D721Med (cell line): ENCODE results near the gene S100A14.

Experiments
- DNase-seq: peaks from one replicate; pipeline ENCODE4 v3.0.0; 2011; ENCODE audit warnings: low spot score; ENCODE audit not compliant: insufficient read length
- FAIRE-seq: peaks from 2 replicates; lab custom pipeline; 2011; peaks lifted over from hg19 to GRCh38; lab: Jason Lieb, UNC
- TF ChIP-seq, protein P1 (sequence below): IDR thresholded peaks from 2 replicates; pipeline ENCODE4 v1.5.1; 2012; ENCODE audit warnings: mild to moderate bottlenecking, control low read depth; ENCODE audit not compliant: insufficient read depth; ENCODE audit errors: missing control alignments

The S100A14 gene

DNA sequence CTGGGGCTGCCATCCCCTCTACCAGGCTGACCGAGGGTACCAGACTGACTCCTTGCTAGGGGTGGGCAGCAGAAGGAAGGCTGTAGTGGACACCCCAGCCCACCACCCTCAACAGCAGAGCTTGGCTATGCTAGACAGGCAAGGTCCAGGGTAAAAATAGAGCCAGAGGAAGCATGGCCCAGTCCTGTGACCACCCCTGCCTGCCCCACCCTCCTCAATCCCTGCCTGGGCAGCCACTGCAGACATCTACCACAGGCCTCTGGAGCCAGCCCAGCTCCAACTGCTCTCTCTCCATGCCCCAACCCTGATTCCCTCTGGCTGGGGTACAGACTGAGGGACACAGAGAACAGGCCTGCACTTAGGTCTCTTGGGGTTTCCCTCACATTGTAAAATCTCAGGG is 13.8 kb upstream of the S100A14 start:
- no peak for FAIRE-seq
- TF ChIP-seq, protein P1, sequence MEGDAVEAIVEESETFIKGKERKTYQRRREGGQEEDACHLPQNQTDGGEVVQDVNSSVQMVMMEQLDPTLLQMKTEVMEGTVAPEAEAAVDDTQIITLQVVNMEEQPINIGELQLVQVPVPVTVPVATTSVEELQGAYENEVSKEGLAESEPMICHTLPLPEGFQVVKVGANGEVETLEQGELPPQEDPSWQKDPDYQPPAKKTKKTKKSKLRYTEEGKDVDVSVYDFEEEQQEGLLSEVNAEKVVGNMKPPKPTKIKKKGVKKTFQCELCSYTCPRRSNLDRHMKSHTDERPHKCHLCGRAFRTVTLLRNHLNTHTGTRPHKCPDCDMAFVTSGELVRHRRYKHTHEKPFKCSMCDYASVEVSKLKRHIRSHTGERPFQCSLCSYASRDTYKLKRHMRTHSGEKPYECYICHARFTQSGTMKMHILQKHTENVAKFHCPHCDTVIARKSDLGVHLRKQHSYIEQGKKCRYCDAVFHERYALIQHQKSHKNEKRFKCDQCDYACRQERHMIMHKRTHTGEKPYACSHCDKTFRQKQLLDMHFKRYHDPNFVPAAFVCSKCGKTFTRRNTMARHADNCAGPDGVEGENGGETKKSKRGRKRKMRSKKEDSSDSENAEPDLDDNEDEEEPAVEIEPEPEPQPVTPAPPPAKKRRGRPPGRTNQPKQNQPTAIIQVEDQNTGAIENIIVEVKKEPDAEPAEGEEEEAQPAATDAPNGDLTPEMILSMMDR = no peak
- DNase-seq = no peak

DNA sequence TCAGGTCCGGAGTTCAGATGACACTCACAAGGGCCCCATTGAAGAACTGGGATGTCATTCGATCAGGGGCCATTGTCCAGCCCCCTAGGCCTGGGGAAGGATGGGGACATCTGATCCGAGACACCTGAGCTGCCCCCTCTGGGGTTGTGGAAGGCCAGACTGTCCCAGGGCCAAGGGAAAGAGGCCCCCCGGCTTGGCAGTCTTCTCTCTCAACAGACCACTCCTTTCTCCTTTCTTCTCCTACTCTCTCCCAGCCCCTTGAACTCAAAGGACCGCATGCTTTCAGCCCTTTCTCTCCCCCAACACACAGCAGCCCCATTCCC is 13.2 kb upstream of the S100A14 start:
- FAIRE-seq = no peak
- DNase-seq = no peak
- TF ChIP-seq, protein P1 = no peak

DNA sequence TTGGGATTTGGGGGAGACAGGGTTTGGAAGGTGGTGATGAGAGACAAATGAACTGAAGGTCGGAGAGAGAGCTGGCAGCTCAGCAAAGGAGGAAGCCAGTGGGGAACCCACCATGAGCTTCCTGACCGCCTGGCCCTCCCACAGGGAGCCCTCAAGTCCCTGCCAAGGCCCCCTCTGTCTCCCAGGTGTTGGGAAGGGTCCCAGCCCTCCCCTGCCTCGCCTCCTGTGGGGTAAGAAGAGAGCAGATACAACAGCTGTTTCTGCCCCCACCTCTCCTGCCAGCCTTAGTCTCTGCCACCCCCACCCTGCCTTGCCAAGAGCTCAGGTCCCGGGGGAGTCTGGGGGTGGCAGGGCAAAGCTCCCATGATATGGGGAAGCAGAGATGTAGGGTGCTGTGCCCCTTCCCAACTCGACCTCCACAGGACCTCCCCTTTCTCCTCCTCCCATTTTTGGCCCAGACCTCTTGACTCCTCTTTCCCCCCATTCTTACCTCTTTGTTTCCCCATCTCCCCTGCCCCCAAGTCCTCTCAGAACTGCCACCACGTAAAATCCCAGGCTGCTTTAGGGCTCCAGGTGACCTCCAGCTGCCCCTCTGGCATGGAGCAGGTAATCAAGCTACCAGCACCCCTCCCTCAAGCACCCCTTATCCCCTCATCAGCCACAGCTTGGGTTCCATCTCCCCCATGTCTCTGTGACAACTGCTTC is 12.7 kb upstream of the S100A14 start:
- FAIRE-seq = no peak
- DNase-seq = no peak
- TF ChIP-seq, protein P1 = no peak

DNA sequence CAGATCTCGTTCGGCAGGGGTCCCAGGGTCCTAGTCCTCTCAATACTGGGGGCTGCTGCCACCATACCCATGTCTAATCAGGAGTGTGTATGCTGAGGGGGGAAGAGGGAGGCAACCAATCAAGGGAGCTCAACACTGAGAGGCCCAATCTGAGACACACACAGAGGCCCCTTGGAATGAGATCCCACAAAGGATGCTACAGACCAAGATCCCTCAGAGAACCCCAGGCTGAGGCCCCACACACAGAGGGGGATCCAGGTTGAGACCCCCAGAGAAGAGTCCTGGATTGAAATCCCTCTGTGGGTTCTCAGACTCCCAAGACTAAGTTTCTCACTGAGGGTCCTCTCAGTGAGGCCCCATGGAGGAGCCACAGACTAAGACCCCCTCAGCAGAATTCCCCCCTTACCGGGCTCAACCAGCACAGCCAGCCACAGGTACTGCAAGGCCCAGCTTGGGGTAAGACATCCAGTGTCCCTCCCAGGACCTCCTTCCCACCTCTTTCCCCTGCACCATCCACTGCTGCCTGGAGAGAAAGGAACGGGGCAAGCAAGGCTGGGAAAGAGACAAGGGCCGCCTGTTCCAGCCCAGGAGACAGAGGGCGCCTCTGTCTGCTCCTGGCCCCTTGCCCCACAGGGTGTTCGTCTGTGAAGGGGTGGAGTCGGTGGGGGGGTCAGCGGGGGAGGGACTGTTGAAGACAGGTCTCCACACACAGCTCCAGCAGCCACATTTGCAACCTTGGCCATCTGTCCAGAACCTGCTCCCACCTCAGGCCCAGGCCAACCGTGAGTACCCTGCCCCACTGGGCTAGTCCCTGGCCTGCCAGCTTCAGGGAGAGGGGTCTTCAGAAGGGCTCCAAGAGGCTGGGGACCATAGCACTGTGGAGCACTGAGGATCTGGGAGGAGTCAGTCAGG is 11.8 kb upstream of the S100A14 start, which contains the start of gene S100A1:
TSS of gene S100A1 (plus strand) at position 720 of the 912 bp plus-strand sequence. CDS start 2,088 bp downstream, outside the sequence.
- FAIRE-seq (no peak), DNase-seq (no peak)
- TF ChIP-seq, protein P1 = no peak

DNA sequence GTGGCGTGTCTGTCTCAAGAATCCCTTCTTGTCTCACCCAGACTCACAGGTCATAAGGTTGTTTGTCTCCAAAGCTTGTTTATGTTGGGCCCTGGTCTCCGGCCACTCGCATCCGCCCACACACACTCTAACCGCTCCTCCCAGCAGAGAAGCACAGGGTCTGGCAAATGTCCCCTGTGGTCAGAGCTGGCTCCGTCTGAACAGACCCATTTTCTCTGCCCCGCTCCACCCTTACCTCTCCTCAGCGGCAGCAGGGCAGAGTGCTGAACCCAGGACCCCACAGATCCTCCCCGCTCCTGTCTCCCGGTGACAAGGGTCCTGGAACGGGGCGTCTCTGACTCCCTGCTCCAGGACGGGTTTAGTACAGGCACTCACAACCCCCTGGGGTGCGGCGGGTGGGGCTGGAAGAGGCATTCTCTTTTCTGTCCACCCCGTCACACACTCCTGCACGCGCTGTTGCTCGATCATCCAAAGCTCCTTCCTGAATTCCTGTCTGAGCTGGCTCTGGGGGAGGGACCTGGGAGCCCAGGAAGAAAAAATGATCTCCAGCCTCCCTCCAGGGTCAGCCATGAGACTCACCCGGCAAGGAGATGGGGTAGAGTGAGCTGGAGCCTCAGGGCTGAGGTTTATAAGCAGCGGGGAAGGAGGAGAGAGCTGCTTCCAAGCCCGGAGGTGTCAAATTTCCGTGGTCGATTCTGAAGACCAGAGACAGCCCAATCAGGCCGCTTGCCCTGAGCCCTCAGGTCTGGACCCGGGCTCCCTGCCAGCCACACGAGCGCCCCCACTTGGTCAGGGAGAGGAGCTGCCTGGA is 11.0 kb upstream of the S100A14 start, which contains the start of gene S100A13:
TSS of gene S100A13 (minus strand) at position 602 of the 811 bp plus-strand sequence. CDS start 1,033 bp downstream, outside the sequence.
- no peak for FAIRE-seq
- TF ChIP-seq, protein P1 = no peak
- DNase-seq = no peak

DNA sequence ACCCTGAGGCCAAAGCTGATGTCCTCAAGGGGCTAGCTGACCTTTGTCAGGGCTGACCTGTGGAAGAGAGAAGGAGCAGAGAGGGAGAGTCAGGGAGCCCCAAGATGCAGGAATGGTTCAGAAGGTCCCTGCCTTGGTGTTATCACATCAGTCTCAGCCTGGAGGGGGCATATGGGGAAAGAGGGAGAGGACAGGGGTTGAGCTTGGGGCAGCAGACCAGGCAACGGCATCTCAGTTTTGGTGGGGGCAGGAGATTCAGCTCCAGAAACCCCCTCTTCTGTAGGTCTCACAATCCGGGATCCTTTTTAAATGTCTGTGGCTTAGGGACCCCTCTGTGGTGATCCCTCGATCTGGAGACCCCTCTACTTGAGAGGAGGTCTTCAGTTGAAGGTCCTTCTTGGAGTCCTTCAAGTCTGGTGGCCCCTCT is 10.4 kb upstream of the S100A14 start:
- DNase-seq (no peak), FAIRE-seq (no peak)
- TF ChIP-seq, protein P1 = no peak
